Left lung (tissue), 10 donors: Measurements from ENCODE around the gene OR6C1. TPM values are rescaled to one million over a fixed set of nuclear protein-coding genes. Genes with fewer than 3 reads are reported as not detected.
"Not testable (repeated sequence)": the region's sequence is repeated elsewhere in the genome, so short reads cannot be mapped to it uniquely, and the experiment has no call there.

Experiments used
- ATAC-seq: fragments of 200-7000 bp; cut with Tn5 transposase; one replicate; pipeline ENCODE4 v1.9.1; 2020; ENCODE audit warnings: moderate library complexity
- DNase-seq, 4 donors: peaks; one replicate each; pipeline ENCODE4 v3.0.0-alpha.2; 2013 to 2020
- H3K27ac ChIP-seq, 2 donors: fragments of 200-600 bp; sonication (generic) in 1 of 2; one replicate each; pipeline versions ENCODE4 v1.5.0 to v1.8.0; 2020 to 2021
- H3K27me3 ChIP-seq, 2 donors: fragments of 200-600 bp; sonication (generic) in 1 of 2; one replicate each; pipeline versions ENCODE4 v1.5.0 to v1.8.0; 2020 to 2021
- H3K36me3 ChIP-seq, 2 donors: fragments of 200-600 bp; sonication (generic) in 1 of 2; one replicate each; pipeline versions ENCODE4 v1.5.0 to v1.8.0; 2020 to 2021
- H3K4me1 ChIP-seq, 2 donors: fragments of 200-600 bp; one replicate each; pipeline ENCODE4 v1.8.0; 2021
- H3K4me3 ChIP-seq, 2 donors: fragments of 200-600 bp; sonication (generic) in 1 of 2; one replicate each; pipeline versions ENCODE4 v1.5.0 to v1.8.0; 2020 to 2021; ENCODE audit warnings: mild to moderate bottlenecking in 1 of 2
- H3K9me3 ChIP-seq, 2 donors: fragments of 200-600 bp; sonication (generic) in 1 of 2; one replicate each; pipeline versions ENCODE4 v1.5.0 to v1.8.0; 2020 to 2021
- CTCF ChIP-seq, 2 donors: fragments of 200-600 bp; sonication (generic) in 1 of 2; IDR thresholded peaks; one replicate each; pipeline versions ENCODE4 v1.5.0 to v1.8.0; 2021; ENCODE audit warnings: antibody characterized with exemption in 2 of 2
- intact Hi-C, 2 donors: fragments of 100-400 bp; cut with DNase I; formaldehyde crosslinking; loops; one replicate each; pipeline versions ENCODE4 v1.11.2 to v1.14.2; 2022
- polyA plus RNA-seq, 6 donors: library from polyadenylated mRNA; unstranded; fragments of 120-200 nt; gene quantifications; one replicate each; pipeline ENCODE4 v1.2.1, GENCODE V29; 2013; ENCODE audit not compliant: insufficient read length in 6 of 6
- total RNA-seq, 2 donors: library from RNA; stranded (reverse); fragmentation: NEBNext Ultra II Directional; extraction: Animal tissue kit (Norgen Biotek cat#: 25700); gene quantifications; one replicate each; pipeline ENCODE4 v1.2.1, GENCODE V29; 2021
- donor health status: DM: no; HTN: yes; CAD: no.
- donor health status: DM: no; HTN: no; CAD: no.

Gene OR6C1
- total and polyA plus RNA-seq, 8 donors = not detected

- TF ChIP-seq CTCF (IDR thresholded peaks at IDR 0.05) = no peak
- DNase-seq (no peak), ATAC-seq (no peak)
- H3K4me3 ChIP-seq = no peak within 1 kb of the TSS
- no peaks in the 10 kb centered on the region for H3K36me3 ChIP-seq
- H3K4me1 ChIP-seq = no peaks in the 10 kb centered on the region
- H3K9me3 ChIP-seq = no peaks in the 10 kb centered on the region
- H3K27ac ChIP-seq = no peak within 1 kb of the TSS
- H3K27me3 ChIP-seq = no peaks in the 10 kb centered on the region
- intact Hi-C loops = no loop called here
Measured at GRCh38 chr12:55330446-55330845, 16.3 kb downstream of the OR6C1 start, which contains the start of gene OR6C3. Gene OR6C3 (plus strand): TSS chr12:55330746. CDS start chr12:55331701, 955 bp downstream.

DNA sequence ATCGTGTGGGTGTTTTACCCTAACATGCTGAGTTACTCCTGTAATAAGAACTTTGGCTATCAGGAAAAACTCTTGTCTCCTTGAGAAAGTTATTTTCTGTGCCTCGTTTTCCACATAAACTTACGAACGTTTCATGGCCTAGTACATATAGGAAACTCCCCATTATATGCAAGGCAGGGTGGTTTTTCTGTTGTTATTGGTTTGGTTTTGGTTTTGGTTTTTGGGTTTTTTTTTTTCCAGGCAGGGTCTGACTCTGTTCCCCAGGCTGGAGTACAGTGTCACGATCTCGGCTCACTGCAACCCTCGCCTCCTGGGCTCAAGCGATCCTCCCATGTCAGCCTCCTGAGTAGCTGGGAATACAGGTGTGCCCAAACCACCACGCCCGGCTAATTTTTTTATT, 21.9 kb downstream of the OR6C1 start:
- H3K27me3 ChIP-seq = no peaks in the 10 kb centered on the region
- H3K4me3 ChIP-seq = no peak overlapping the region
- ATAC-seq (no peak), DNase-seq (peak in 1 of 4 donors; percentile 23)
- TF ChIP-seq CTCF (IDR thresholded peaks at IDR 0.05) = no peak
- H3K4me1 ChIP-seq = no peaks in the 10 kb centered on the region
- intact Hi-C loops = no loop called here
- H3K9me3 ChIP-seq = no peaks in the 10 kb centered on the region
- H3K27ac ChIP-seq = no peak overlapping the region
- no peaks in the 10 kb centered on the region for H3K36me3 ChIP-seq

GRCh38 chr12:55355338-55355737, 41.2 kb downstream of the OR6C1 start:
- DNase-seq, intact Hi-C loops, H3K27me3 ChIP-seq, H3K9me3 ChIP-seq, ATAC-seq, H3K4me1 ChIP-seq, H3K4me3 ChIP-seq, H3K36me3 ChIP-seq, H3K27ac ChIP-seq: not testable (repeated sequence)

GRCh38 chr12:55362675-55363074, 48.5 kb downstream of the OR6C1 start, which contains the start of gene OR6C75:
Gene OR6C75 (plus strand): TSS chr12:55362975. CDS start chr12:55365111, 2,136 bp downstream.
- H3K27ac ChIP-seq = no peak within 1 kb of the TSS
- intact Hi-C loops = no loop called here
- H3K27me3 ChIP-seq = peaks cover 0 to 2% of the 10 kb centered on the region in 2 donors
- ATAC-seq = no peak
- H3K9me3 ChIP-seq = peaks cover 0 to 1% of the 10 kb centered on the region in 2 donors
- H3K4me1 ChIP-seq = no peaks in the 10 kb centered on the region
- no peak for DNase-seq
- TF ChIP-seq CTCF (IDR thresholded peaks at IDR 0.05) = no peak
- no peaks in the 10 kb centered on the region for H3K36me3 ChIP-seq
- no peak within 1 kb of the TSS for H3K4me3 ChIP-seq

GRCh38 chr12:55365086-55365485, 50.9 kb downstream of the OR6C1 start:
- H3K27me3 ChIP-seq = peaks cover 0 to 2% of the 10 kb centered on the region in 2 donors
- DNase-seq = no peak
- H3K27ac ChIP-seq = no peak overlapping the region
- no peaks in the 10 kb centered on the region for H3K4me1 ChIP-seq
- no peak overlapping the region for H3K4me3 ChIP-seq
- H3K36me3 ChIP-seq = no peaks in the 10 kb centered on the region
- no peak for TF ChIP-seq CTCF (IDR thresholded peaks at IDR 0.05)
- intact Hi-C loops = no loop called here
- H3K9me3 ChIP-seq = no peaks in the 10 kb centered on the region
- ATAC-seq = no peak

Other genes starting within 250 kb of the OR6C1 start
- not detected for gene OR9K2, start 187.9 kb upstream of the OR6C1 start, total RNA-seq
- gene OR9K2, start 187.9 kb upstream of the OR6C1 start, polyA plus RNA-seq = not detected
- gene OR10A7, start 93.3 kb upstream of the OR6C1 start, total RNA-seq = not detected
- gene OR10A7, start 93.3 kb upstream of the OR6C1 start, polyA plus RNA-seq = not detected
- gene OR6C74, start 69.7 kb upstream of the OR6C1 start, total RNA-seq = not detected
- gene OR6C74, start 69.7 kb upstream of the OR6C1 start, polyA plus RNA-seq = not detected
- not detected for gene OR6C6, start 17.8 kb upstream of the OR6C1 start, total RNA-seq
- gene OR6C6, start 17.8 kb upstream of the OR6C1 start, polyA plus RNA-seq = under 1 TPM in 1 of 6 donors, not detected in 5; 0.18 TPM
- not detected for gene OR6C3, start 16.4 kb downstream of the OR6C1 start, total RNA-seq
- gene OR6C3, start 16.4 kb downstream of the OR6C1 start, polyA plus RNA-seq = not detected
- not detected for gene OR6C75, start 48.6 kb downstream of the OR6C1 start, total RNA-seq
- under 1 TPM in 4 of 6 donors, not detected in 2; 0.05 to 0.13 (median 0.11) TPM for gene OR6C75, start 48.6 kb downstream of the OR6C1 start, polyA plus RNA-seq
- not detected for gene OR6C65, start 86.2 kb downstream of the OR6C1 start, total RNA-seq
- gene OR6C65, start 86.2 kb downstream of the OR6C1 start, polyA plus RNA-seq = not detected
- not detected for gene OR6C76, start 111.9 kb downstream of the OR6C1 start, total RNA-seq
- not detected for gene OR6C76, start 111.9 kb downstream of the OR6C1 start, polyA plus RNA-seq
- gene OR6C2, start 129.7 kb downstream of the OR6C1 start, total RNA-seq = not detected
- gene OR6C2, start 129.7 kb downstream of the OR6C1 start, polyA plus RNA-seq = not detected
- not detected for gene OR6C70, start 155.8 kb downstream of the OR6C1 start, total RNA-seq
- gene OR6C70, start 155.8 kb downstream of the OR6C1 start, polyA plus RNA-seq = not detected
- not detected for gene OR6C68, start 178.0 kb downstream of the OR6C1 start, total RNA-seq
- gene OR6C68, start 178.0 kb downstream of the OR6C1 start, polyA plus RNA-seq = not detected
- not detected for gene OR6C4, start 235.3 kb downstream of the OR6C1 start, total RNA-seq
- under 1 TPM in 1 of 6 donors, not detected in 5; 0.04 TPM for gene OR6C4, start 235.3 kb downstream of the OR6C1 start, polyA plus RNA-seq